ENCODE measurements around the gene DIP2B.
A peak's percentile ranks its signal among the peaks of the same experiment; 100 is the strongest.
"Not testable (repeated sequence)": the region's sequence is repeated elsewhere in the genome, so short reads cannot be mapped to it uniquely, and the experiment has no call there.

Gene DIP2B

GRCh38 chr12:50504798-50505674 is at the start of gene DIP2B:
TSS of gene DIP2B (plus strand) at chr12:50504985. CDS start at chr12:50505141, 156 bp downstream.
- DNase-seq, result peak; percentile 45 to 89 (median 88)

GRCh38 chr12:50458606-50459005 is 46.2 kb upstream of the DIP2B start:
- DNase-seq, result no peak

GRCh38 chr12:50467439-50467838 is 37.3 kb upstream of the DIP2B start:
- no peak for DNase-seq

- no peak for DNase-seq
Measured at GRCh38 chr12:50477241-50477832, 27.4 kb upstream of the DIP2B start.

- no peak for DNase-seq
Measured at GRCh38 chr12:50482571-50482970, 22.2 kb upstream of the DIP2B start.

- no peak for DNase-seq
Measured at GRCh38 chr12:50483488-50483887, 21.3 kb upstream of the DIP2B start.

- DNase-seq, result no peak
Measured at GRCh38 chr12:50488801-50489200, 16.0 kb upstream of the DIP2B start.

GRCh38 chr12:50498119-50498518 is 6.7 kb upstream of the DIP2B start:
- DNase-seq, result not testable (repeated sequence)

- DNase-seq, result peak in 12 of 14 donors; percentile 20 to 83 (median 64)
Measured at GRCh38 chr12:50505675-50506530, 1.1 kb downstream of the DIP2B start.

GRCh38 chr12:50506753-50507473 is 2.1 kb downstream of the DIP2B start:
- peak in 1 of 14 donors; percentile 42 for DNase-seq

- DNase-seq, result peak in 1 of 14 donors; percentile 27
Measured at GRCh38 chr12:50507474-50507838, 2.7 kb downstream of the DIP2B start.

GRCh38 chr12:50507930-50508329 is 3.1 kb downstream of the DIP2B start:
- peak in 2 of 14 donors; percentile 22 to 58 for DNase-seq

GRCh38 chr12:50508414-50508813 is 3.6 kb downstream of the DIP2B start:
- no peak for DNase-seq

GRCh38 chr12:50508970-50509663 is 4.3 kb downstream of the DIP2B start:
- DNase-seq, result no peak

GRCh38 chr12:50514526-50515276 is 9.9 kb downstream of the DIP2B start:
- no peak for DNase-seq

- DNase-seq, result no peak
Measured at GRCh38 chr12:50515587-50515986, 10.8 kb downstream of the DIP2B start.

- no peak for DNase-seq
Measured at GRCh38 chr12:50517421-50518048, 12.8 kb downstream of the DIP2B start.

GRCh38 chr12:50518090-50518489 is 13.3 kb downstream of the DIP2B start:
- no peak for DNase-seq

- no peak for DNase-seq
Measured at GRCh38 chr12:50519353-50519752, 14.6 kb downstream of the DIP2B start.

Data from C1 segment of cervical spinal cord (tissue), 14 donors.